Measurements from ENCODE around the gene GSTT4. TPM values are rescaled to one million over a fixed set of nuclear protein-coding genes. Genes with fewer than 3 reads are reported as not detected.
A peak's percentile ranks its signal among the peaks of the same experiment; 100 is the strongest.

Gene GSTT4
- total RNA-seq, 1 donor from 2014 or later = not detected

- peaks cover 5% of the 10 kb centered on the region for H3K4me1 Mint-ChIP-seq (ENCODE audit: low read depth)
- peaks cover 34% of the 10 kb centered on the region for H3K36me3 Mint-ChIP-seq (ENCODE audit: low read depth)
- H3K9me3 Mint-ChIP-seq = no peaks in the 10 kb centered on the region
- no peaks in the 10 kb centered on the region for H3K27me3 Mint-ChIP-seq (ENCODE audit: insufficient read depth)
- no peak overlapping the region for H3K27ac Mint-ChIP-seq
- intact Hi-C loops (cut with micrococcal nuclease) = no loop called here
- DNase-seq (ENCODE audit: low spot score) = no peak
- H3K4me3 Mint-ChIP-seq = no peak overlapping the region
Observed at GRCh38 chr22:24035296-24035695, 30.0 kb upstream of the GSTT4 start.

GRCh38 chr22:24033731-24034130 is 28.5 kb upstream of the GSTT4 start:
- DNase-seq (ENCODE audit: low spot score) = no peak
- intact Hi-C loops (cut with micrococcal nuclease) = no loop called here
- no peak overlapping the region for H3K27ac Mint-ChIP-seq
- no peaks in the 10 kb centered on the region for H3K27me3 Mint-ChIP-seq (ENCODE audit: insufficient read depth)
- no peak overlapping the region for H3K4me3 Mint-ChIP-seq
- H3K9me3 Mint-ChIP-seq = no peaks in the 10 kb centered on the region
- H3K36me3 Mint-ChIP-seq (ENCODE audit: low read depth) = peaks cover 25% of the 10 kb centered on the region
- peaks cover 5% of the 10 kb centered on the region for H3K4me1 Mint-ChIP-seq (ENCODE audit: low read depth)

DNA sequence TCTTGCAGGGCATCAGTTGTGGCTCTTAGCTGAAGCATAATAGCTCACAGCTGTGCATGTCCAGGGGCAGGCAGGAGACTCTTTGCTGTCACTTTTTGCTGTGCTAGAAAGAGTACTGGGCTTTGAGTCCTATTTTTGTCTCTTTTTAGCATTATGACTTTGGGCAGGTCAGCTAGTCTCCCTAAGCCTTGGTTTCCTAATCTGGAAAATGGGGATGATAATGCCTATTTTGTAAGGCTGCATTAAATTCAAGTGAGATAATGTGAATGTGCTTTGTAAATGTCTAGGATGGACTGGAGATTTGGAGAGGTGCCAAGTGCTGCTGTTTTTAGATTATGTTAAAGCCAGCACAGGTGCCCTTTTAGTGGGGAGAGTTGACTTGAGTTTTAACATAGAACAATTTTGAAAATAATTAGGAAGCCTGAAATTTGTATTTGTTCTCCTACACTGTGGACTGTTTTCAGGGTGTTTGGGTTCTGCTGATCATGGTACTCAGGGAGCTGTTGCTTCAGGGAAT is 25.0 kb upstream of the GSTT4 start:
- H3K4me3 Mint-ChIP-seq = no peak overlapping the region
- H3K4me1 Mint-ChIP-seq (ENCODE audit: low read depth) = peaks cover 18% of the 10 kb centered on the region
- H3K36me3 Mint-ChIP-seq (ENCODE audit: low read depth) = peaks cover 21% of the 10 kb centered on the region
- DNase-seq (ENCODE audit: low spot score) = no peak
- intact Hi-C loops (cut with micrococcal nuclease) = no loop called here
- H3K9me3 Mint-ChIP-seq = no peaks in the 10 kb centered on the region
- H3K27me3 Mint-ChIP-seq (ENCODE audit: insufficient read depth) = no peaks in the 10 kb centered on the region
- no peak overlapping the region for H3K27ac Mint-ChIP-seq

DNA sequence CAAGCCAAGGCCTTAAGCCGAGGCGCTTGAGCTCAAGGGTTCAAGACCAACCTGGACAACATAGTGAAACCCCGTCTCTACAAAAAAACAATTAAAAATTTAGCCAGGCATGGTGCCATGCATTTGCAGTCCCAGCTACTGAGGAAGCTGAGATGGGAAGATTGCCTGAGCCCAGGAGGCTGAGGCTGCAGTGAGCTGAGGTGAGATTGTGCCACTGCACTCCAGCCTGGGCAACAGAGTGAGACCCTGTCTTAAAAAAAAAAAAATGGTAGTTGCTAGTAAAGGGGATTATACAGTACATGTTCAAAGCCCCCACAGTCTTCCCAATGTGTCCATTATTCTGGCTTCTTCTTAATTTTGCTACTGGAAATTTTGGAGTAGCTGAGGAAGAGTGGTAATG is 24.1 kb upstream of the GSTT4 start:
- H3K9me3 Mint-ChIP-seq = no peaks in the 10 kb centered on the region
- no peak overlapping the region for H3K27ac Mint-ChIP-seq
- DNase-seq (ENCODE audit: low spot score) = no peak
- H3K36me3 Mint-ChIP-seq (ENCODE audit: low read depth) = peaks cover 23% of the 10 kb centered on the region
- intact Hi-C loops (cut with micrococcal nuclease) = no loop called here
- no peak overlapping the region for H3K4me3 Mint-ChIP-seq
- H3K27me3 Mint-ChIP-seq (ENCODE audit: insufficient read depth) = no peaks in the 10 kb centered on the region
- H3K4me1 Mint-ChIP-seq (ENCODE audit: low read depth) = peaks cover 17% of the 10 kb centered on the region

GRCh38 chr22:24028533-24028932 is 23.3 kb upstream of the GSTT4 start:
- H3K9me3 Mint-ChIP-seq = no peaks in the 10 kb centered on the region
- peaks cover 25% of the 10 kb centered on the region for H3K36me3 Mint-ChIP-seq (ENCODE audit: low read depth)
- no peak overlapping the region for H3K4me3 Mint-ChIP-seq
- no peaks in the 10 kb centered on the region for H3K27me3 Mint-ChIP-seq (ENCODE audit: insufficient read depth)
- no peak overlapping the region for H3K27ac Mint-ChIP-seq
- intact Hi-C loops (cut with micrococcal nuclease) = no loop called here
- DNase-seq (ENCODE audit: low spot score) = no peak
- peaks cover 24% of the 10 kb centered on the region for H3K4me1 Mint-ChIP-seq (ENCODE audit: low read depth)

DNA sequence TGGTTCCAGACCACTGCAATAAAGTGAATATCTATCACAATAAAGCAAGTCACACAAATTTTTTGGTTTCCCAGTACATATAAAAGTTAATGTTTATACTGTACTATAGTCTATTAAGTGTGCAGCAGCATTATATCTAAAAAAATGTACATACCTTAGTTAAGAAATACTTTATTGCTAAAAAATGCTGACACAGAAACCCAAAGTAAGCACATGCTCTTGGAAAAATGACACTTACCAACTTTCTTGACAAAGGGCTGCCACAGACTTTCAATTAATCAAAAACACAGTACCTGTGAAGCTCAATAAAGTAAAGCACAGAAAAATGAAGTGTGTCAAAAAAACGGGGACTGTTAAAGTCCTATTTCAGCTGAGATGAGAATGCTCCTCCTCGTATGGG is 22.7 kb upstream of the GSTT4 start:
- Mint-ChIP-seq H3K27ac (no peak overlapping the region), H3K36me3 (ENCODE audit: low read depth) (peaks cover 29% of the 10 kb centered on the region), H3K4me1 (ENCODE audit: low read depth) (peaks cover 30% of the 10 kb centered on the region), H3K9me3 (no peaks in the 10 kb centered on the region), H3K27me3 (ENCODE audit: insufficient read depth) (no peaks in the 10 kb centered on the region), H3K4me3 (no peak overlapping the region)
- intact Hi-C loops (cut with micrococcal nuclease) = no loop called here
- DNase-seq (ENCODE audit: low spot score) = no peak

GRCh38 chr22:24027389-24027975 is 22.2 kb upstream of the GSTT4 start:
- DNase-seq (ENCODE audit: low spot score) = no peak
- no peaks in the 10 kb centered on the region for H3K27me3 Mint-ChIP-seq (ENCODE audit: insufficient read depth)
- no peak overlapping the region for H3K4me3 Mint-ChIP-seq
- no peaks in the 10 kb centered on the region for H3K9me3 Mint-ChIP-seq
- intact Hi-C loops (cut with micrococcal nuclease) = no loop called here
- H3K27ac Mint-ChIP-seq = no peak overlapping the region
- H3K36me3 Mint-ChIP-seq (ENCODE audit: low read depth) = peaks cover 30% of the 10 kb centered on the region
- H3K4me1 Mint-ChIP-seq (ENCODE audit: low read depth) = peaks cover 33% of the 10 kb centered on the region

DNA sequence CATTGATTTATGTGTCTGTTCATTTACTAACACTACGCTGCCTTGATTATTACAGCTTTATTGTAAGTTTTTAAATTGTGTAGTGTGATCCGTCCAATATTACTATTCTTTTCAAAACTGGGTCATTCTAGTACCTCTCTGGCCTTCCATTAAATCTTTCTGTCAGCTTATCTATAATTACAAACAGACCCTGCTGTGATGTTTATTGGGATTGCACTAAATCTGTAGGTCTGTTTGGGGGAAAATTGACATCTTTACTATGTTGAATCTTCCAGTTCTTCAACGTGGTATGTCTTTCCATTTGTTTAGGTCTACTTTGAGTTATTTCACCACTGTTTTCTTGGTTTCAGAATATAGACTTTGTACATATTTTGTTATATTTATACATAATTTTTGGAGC is 21.5 kb upstream of the GSTT4 start:
- Mint-ChIP-seq H3K4me1 (ENCODE audit: low read depth) (peaks cover 33% of the 10 kb centered on the region), H3K4me3 (no peak overlapping the region), H3K27ac (no peak overlapping the region), H3K9me3 (no peaks in the 10 kb centered on the region), H3K36me3 (ENCODE audit: low read depth) (peaks cover 28% of the 10 kb centered on the region), H3K27me3 (ENCODE audit: insufficient read depth) (no peaks in the 10 kb centered on the region)
- intact Hi-C loops (cut with micrococcal nuclease) = no loop called here
- DNase-seq (ENCODE audit: low spot score) = no peak

DNA sequence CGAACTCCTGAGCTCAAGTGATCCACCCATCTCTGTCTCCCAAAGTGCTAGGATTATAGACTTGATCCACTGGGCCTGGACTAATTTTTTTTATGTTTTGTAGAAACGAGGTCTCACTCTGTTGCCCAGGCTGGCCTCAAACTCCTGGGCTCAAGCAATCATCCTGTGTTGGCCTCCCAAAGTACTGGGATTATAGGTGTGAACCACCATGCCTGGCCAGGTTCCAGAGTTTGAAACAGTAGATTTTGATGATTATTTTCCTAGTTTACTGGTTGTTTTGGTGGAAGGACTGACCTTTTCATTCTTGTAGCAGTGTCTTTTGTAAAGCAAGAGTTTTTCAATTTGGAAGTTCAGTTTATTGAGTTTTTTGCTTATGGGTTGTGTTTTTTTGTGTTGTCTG is 20.8 kb upstream of the GSTT4 start:
- intact Hi-C loops (cut with micrococcal nuclease) = no loop called here
- Mint-ChIP-seq H3K4me1 (ENCODE audit: low read depth) (peaks cover 33% of the 10 kb centered on the region), H3K9me3 (no peaks in the 10 kb centered on the region), H3K27ac (no peak overlapping the region), H3K36me3 (ENCODE audit: low read depth) (peaks cover 30% of the 10 kb centered on the region), H3K4me3 (no peak overlapping the region), H3K27me3 (ENCODE audit: insufficient read depth) (no peaks in the 10 kb centered on the region)
- no peak for DNase-seq (ENCODE audit: low spot score)

GRCh38 chr22:24025475-24025874 is 20.2 kb upstream of the GSTT4 start:
- Mint-ChIP-seq H3K27me3 (ENCODE audit: insufficient read depth) (no peaks in the 10 kb centered on the region), H3K4me1 (ENCODE audit: low read depth) (peaks cover 33% of the 10 kb centered on the region), H3K4me3 (no peak overlapping the region), H3K36me3 (ENCODE audit: low read depth) (peaks cover 26% of the 10 kb centered on the region), H3K27ac (no peak overlapping the region), H3K9me3 (no peaks in the 10 kb centered on the region)
- intact Hi-C loops (cut with micrococcal nuclease) = no loop called here
- DNase-seq (ENCODE audit: low spot score) = no peak

DNA sequence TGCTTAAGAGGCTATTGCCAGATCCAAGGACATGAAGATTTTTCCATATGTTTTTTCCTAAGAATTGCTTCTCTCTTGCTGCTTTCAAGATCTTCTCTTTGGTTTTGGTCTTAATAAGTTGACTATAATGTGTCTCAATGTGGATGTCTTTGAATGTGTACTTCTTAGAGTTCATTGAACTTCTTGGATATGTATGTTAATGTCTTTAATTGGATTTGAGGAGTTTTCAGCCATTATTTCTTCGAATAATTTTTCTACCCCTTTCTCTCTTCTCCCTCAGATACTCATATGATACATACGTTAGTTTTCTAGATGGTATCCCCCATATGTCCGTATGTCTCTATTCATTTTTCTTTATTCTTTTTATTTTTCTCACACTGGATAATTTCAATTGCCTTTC is 19.1 kb upstream of the GSTT4 start:
- no peak for DNase-seq (ENCODE audit: low spot score)
- peaks cover 33% of the 10 kb centered on the region for H3K4me1 Mint-ChIP-seq (ENCODE audit: low read depth)
- H3K4me3 Mint-ChIP-seq = no peak overlapping the region
- H3K27me3 Mint-ChIP-seq (ENCODE audit: insufficient read depth) = no peaks in the 10 kb centered on the region
- H3K27ac Mint-ChIP-seq = no peak overlapping the region
- intact Hi-C loops (cut with micrococcal nuclease) = no loop called here
- peaks cover 25% of the 10 kb centered on the region for H3K36me3 Mint-ChIP-seq (ENCODE audit: low read depth)
- no peaks in the 10 kb centered on the region for H3K9me3 Mint-ChIP-seq

DNA sequence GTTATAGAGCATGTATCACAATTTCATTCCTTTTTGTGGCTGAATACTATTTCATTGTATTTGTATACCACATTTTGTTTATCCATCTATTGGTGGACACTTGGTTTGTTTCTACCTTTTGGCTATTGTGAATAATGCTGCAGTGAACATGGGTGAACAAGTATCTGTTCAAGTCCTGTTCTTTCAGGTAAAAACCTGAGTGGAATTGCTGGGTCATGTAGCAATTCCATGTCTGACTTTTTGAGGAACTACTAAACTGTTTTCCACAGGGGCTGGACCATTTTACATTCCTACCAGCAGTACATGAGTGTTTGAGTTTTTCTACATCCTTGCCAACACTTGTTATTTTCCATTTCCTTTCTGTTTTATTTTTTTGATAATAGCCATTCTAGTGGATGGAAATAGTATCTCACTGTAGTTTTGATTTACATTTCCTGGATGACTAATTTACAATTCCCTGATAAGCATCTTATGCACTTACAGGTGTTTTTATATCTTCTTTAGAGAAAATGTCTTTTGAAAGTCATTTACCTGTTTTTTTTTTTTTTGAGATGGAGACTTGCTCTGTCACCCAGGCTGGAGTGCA is 18.0 kb upstream of the GSTT4 start:
- intact Hi-C loops (cut with micrococcal nuclease) = no loop called here
- Mint-ChIP-seq H3K4me3 (no peak overlapping the region), H3K4me1 (ENCODE audit: low read depth) (peaks cover 34% of the 10 kb centered on the region), H3K9me3 (no peaks in the 10 kb centered on the region), H3K27ac (peak overlapping the region; percentile 70), H3K27me3 (ENCODE audit: insufficient read depth) (no peaks in the 10 kb centered on the region), H3K36me3 (ENCODE audit: low read depth) (peaks cover 26% of the 10 kb centered on the region)
- no peak for DNase-seq (ENCODE audit: low spot score)

DNA sequence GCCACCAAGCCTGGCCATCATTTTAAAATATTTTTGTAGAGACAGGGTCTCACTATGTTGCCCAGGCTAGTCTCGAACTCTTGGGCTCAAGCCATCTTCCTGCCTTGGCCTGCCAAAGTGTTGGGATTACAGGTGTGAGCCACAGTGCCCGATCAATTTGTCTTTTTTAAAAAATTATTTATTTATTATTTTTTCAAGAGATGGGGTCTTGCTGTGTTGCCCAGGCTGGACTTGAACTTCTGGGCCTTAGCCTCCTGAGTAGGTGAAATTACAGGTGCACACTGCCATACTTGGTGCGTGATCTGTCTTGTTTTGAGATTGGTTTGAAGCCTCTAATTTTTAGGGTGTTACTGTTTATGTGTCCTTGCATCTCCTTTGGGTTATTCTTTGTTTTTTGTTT is 16.1 kb upstream of the GSTT4 start:
- H3K27me3 Mint-ChIP-seq (ENCODE audit: insufficient read depth) = no peaks in the 10 kb centered on the region
- H3K4me3 Mint-ChIP-seq = no peak overlapping the region
- H3K36me3 Mint-ChIP-seq (ENCODE audit: low read depth) = peaks cover 28% of the 10 kb centered on the region
- intact Hi-C loops (cut with micrococcal nuclease) = no loop called here
- H3K27ac Mint-ChIP-seq = no peak overlapping the region
- no peaks in the 10 kb centered on the region for H3K9me3 Mint-ChIP-seq
- DNase-seq (ENCODE audit: low spot score) = no peak
- H3K4me1 Mint-ChIP-seq (ENCODE audit: low read depth) = peaks cover 29% of the 10 kb centered on the region

- Mint-ChIP-seq H3K4me3 (no peak overlapping the region), H3K9me3 (no peaks in the 10 kb centered on the region), H3K36me3 (ENCODE audit: low read depth) (peaks cover 24% of the 10 kb centered on the region), H3K27me3 (ENCODE audit: insufficient read depth) (no peaks in the 10 kb centered on the region), H3K27ac (no peak overlapping the region), H3K4me1 (ENCODE audit: low read depth) (peaks cover 36% of the 10 kb centered on the region)
- intact Hi-C loops (cut with micrococcal nuclease) = loop anchor here (10.0 kb wide), 1 partner anchor 259 kb away; the partner anchor contains the start of gene SPECC1L
- no peak for DNase-seq (ENCODE audit: low spot score)
Observed at GRCh38 chr22:24016156-24016555, 10.9 kb upstream of the GSTT4 start.

Measured in activated T-helper 1 cell treated with anti-CD3 and anti-CD28 coated beads, Interleukin-12 subunit alpha, Interleukin-12 subunit beta, Interleukin-2, Interleukin-4 antibody, amounts not matched to agents 30 ng/mL and 10 ng/mL and 1 ng/mL, durations not matched to agents 14 hours and 24 hours and 36 hours (primary cell).